WERI-Rb-1 (cell line): ENCODE results near the gene LMO1.

Experiments used
- DNase-seq: peaks from one replicate; pipeline ENCODE4 v3.0.0-alpha.2; 2020
- H3K27ac ChIP-seq: fragments of 250-450 bp; sonication (Bioruptor Pico); 2 replicates; pipeline ENCODE4 v1.5.1; 2020; ENCODE audit warnings: mild to moderate bottlenecking, moderate library complexity
- H3K27me3 ChIP-seq: fragments of 250-450 bp; sonication (Bioruptor Pico); 2 replicates; pipeline ENCODE4 v1.5.1; 2021; ENCODE audit warnings: mild to moderate bottlenecking, low read depth, moderate library complexity; ENCODE audit not compliant: insufficient read depth, severe bottlenecking
- H3K36me3 ChIP-seq: fragments of 250-450 bp; sonication (Bioruptor Pico); 2 replicates; pipeline ENCODE4 v1.5.1; 2020; ENCODE audit warnings: mild to moderate bottlenecking, moderate library complexity
- H3K4me3 ChIP-seq: 2 replicates; pipeline ENCODE4 v1.5.1; 2011; ENCODE audit warnings: low read depth, mild to moderate bottlenecking, control low read depth, low read length
- H3K9me3 ChIP-seq: fragments of 250-450 bp; sonication (Bioruptor Pico); 2 replicates; pipeline ENCODE4 v1.5.1; 2021; ENCODE audit warnings: mild to moderate bottlenecking, moderate library complexity; ENCODE audit not compliant: severe bottlenecking
- CTCF ChIP-seq: IDR thresholded peaks from 2 replicates; pipeline ENCODE4 v1.5.1; 2011; ENCODE audit warnings: low read depth, mild to moderate bottlenecking, control low read depth, inconsistent platforms, low read length

Gene LMO1

GRCh38 chr11:8263769-8264410 lies at the start of gene LMO1:
Gene LMO1 (minus strand): TSS chr11:8263878. CDS start chr11:8263362, 516 bp downstream.
- Histone ChIP-seq H3K4me3 (peak within 1 kb of the TSS; percentile 84), H3K9me3 (no peaks in the 10 kb centered on the region), H3K27me3 (no peaks in the 10 kb centered on the region), H3K27ac (peak within 1 kb of the TSS; percentile 89), H3K36me3 (no peaks in the 10 kb centered on the region; the same call in 1 of the 2 replicates)
- DNase-seq: peak; percentile 93
- peak; percentile 93 for TF ChIP-seq CTCF

- no peak for TF ChIP-seq CTCF
- no peak overlapping the region for H3K4me3 ChIP-seq
- DNase-seq: no peak
- H3K36me3 ChIP-seq: no peaks in the 10 kb centered on the region
- H3K27ac ChIP-seq: no peak overlapping the region
- H3K9me3 ChIP-seq: no peaks in the 10 kb centered on the region
- H3K27me3 ChIP-seq: no peaks in the 10 kb centered on the region
Measured at GRCh38 chr11:8312986-8313385, 49.3 kb upstream of the LMO1 start.

GRCh38 chr11:8311366-8311765 lies 47.7 kb upstream of the LMO1 start:
- Histone ChIP-seq H3K27me3 (no peaks in the 10 kb centered on the region), H3K36me3 (no peaks in the 10 kb centered on the region), H3K27ac (no peak overlapping the region), H3K4me3 (no peak overlapping the region), H3K9me3 (no peaks in the 10 kb centered on the region)
- no peak for DNase-seq
- no peak for TF ChIP-seq CTCF

GRCh38 chr11:8310743-8311298 lies 47.1 kb upstream of the LMO1 start:
- Histone ChIP-seq H3K27ac (peak overlapping the region; percentile 28), H3K9me3 (no peaks in the 10 kb centered on the region), H3K4me3 (no peak overlapping the region), H3K27me3 (no peaks in the 10 kb centered on the region), H3K36me3 (no peaks in the 10 kb centered on the region)
- DNase-seq: no peak
- TF ChIP-seq CTCF: no peak

GRCh38 chr11:8309862-8310261 lies 46.2 kb upstream of the LMO1 start:
- peak; percentile 79 for DNase-seq
- Histone ChIP-seq H3K36me3 (no peaks in the 10 kb centered on the region), H3K27me3 (no peaks in the 10 kb centered on the region), H3K27ac (0 out of 2 replicates have a peak overlapping the region, but pooled peaks have one; percentile 28), H3K9me3 (no peaks in the 10 kb centered on the region), H3K4me3 (no peak overlapping the region)
- peak; percentile 93 for TF ChIP-seq CTCF
